ENCODE results near the gene KRT75.
"Not testable (repeated sequence)": the region's sequence is repeated elsewhere in the genome, so short reads cannot be mapped to it uniquely, and the experiment has no call there.

KRT75 gene

DNA sequence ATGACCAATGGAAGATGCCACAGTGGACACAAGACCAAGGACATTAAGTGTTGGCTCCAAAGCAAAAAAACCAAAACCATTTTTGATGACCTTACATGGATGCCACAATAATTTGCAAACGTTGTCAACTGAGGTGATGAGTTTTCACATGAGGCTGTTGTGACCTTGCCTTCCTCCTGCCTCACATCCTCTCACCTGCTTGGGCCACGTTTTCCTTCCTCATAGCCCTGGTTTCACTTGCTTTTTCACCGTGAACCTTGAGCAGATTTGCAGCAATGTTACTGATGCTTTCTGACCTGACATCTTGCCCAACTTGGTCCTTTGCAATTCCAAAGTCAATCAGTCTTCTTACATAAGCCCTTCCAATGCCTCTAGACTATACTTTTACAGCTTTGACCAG lies 14.1 kb upstream of the KRT75 start:
- DNase-seq (ENCODE audit: low read depth), result no peak
- no peak overlapping the region for H3K4me3 ChIP-seq (ENCODE audit: control insufficient read depth, low read depth, low read length)
- TF ChIP-seq, protein P1, sequence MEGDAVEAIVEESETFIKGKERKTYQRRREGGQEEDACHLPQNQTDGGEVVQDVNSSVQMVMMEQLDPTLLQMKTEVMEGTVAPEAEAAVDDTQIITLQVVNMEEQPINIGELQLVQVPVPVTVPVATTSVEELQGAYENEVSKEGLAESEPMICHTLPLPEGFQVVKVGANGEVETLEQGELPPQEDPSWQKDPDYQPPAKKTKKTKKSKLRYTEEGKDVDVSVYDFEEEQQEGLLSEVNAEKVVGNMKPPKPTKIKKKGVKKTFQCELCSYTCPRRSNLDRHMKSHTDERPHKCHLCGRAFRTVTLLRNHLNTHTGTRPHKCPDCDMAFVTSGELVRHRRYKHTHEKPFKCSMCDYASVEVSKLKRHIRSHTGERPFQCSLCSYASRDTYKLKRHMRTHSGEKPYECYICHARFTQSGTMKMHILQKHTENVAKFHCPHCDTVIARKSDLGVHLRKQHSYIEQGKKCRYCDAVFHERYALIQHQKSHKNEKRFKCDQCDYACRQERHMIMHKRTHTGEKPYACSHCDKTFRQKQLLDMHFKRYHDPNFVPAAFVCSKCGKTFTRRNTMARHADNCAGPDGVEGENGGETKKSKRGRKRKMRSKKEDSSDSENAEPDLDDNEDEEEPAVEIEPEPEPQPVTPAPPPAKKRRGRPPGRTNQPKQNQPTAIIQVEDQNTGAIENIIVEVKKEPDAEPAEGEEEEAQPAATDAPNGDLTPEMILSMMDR (IDR thresholded peaks at IDR 0.05; ENCODE audit: control insufficient read depth, insufficient read depth, low read depth, low read length, missing control alignments), result no peak

DNA sequence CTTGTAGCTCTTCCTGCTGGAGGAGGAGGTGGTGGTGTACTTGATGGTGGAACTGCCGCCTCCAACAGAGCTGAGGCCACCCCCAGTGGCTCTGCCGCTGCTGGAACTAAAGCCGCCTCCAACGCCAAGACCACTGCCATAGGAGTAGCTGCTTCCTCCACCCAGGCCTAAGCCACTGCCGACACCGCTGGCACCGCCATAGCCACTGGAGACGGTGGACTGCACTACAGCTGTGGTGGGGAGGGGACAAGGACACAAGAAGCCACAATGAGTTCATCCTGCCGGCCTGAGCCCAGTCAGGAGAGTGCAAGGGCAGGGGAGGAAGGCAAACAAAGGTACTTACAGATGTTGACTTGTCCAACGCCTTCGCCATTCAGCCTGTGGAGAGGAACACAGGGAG lies 13.0 kb upstream of the KRT75 start:
- not testable (repeated sequence) for H3K4me3 ChIP-seq (ENCODE audit: control insufficient read depth, low read depth, low read length); DNase-seq (ENCODE audit: low read depth)

DNA sequence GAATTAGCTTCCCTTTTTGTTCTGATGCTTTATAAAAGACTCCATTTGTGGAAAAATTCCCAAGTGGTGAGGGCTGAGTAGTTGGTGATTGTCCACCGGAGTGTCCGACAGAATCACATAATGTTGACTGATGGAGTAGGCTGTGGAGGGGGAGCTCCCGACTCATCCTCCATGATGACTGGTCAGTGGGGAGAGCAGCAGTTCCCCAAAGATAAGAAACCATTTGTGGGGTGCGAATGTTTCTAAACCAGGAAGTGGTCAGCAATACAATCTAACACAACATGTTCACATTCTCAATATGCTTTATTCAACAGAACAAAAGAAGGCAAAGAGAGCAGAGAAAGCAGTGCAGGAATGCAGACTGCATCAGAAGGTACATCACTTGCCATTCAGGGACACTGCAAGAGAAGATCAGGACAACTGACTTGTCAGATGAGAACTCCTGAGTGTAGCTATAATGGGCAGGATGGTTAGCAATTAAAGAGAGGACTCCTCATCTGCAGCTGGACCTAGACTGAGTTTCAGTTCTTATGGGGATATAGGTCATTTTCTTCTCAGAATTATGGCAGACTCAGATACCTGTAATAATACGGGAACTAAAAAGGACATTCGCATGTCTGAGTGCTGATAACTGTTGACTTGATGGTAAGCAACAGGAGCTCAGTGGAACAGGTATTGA lies 12.3 kb upstream of the KRT75 start:
- no peak overlapping the region for H3K4me3 ChIP-seq (ENCODE audit: control insufficient read depth, low read depth, low read length)
- no peak for DNase-seq (ENCODE audit: low read depth)
- TF ChIP-seq, protein P1 (IDR thresholded peaks at IDR 0.05; ENCODE audit: control insufficient read depth, insufficient read depth, low read depth, low read length, missing control alignments), result no peak

DNA sequence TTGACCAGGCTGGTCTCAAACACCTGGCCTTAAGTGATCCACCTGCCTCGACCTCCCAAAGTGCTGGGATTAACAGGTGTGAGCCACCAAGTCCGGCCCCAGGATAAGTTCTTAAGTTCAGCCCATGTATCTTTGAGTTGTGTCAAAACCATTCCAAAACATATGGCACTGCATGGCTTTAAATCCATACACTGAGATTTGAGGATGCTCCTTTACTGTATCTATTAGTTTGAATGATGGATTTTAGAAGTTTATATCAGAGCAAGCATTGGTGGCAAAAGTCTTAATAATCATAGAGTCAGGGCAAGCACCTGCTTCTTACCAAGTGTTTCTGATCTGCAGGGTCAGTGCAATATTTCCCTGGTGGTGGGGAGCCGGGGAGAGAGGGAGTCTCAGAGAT lies 11.7 kb upstream of the KRT75 start:
- no peak for DNase-seq (ENCODE audit: low read depth)
- no peak overlapping the region for H3K4me3 ChIP-seq (ENCODE audit: control insufficient read depth, low read depth, low read length)
- TF ChIP-seq, protein P1 (IDR thresholded peaks at IDR 0.05; ENCODE audit: control insufficient read depth, insufficient read depth, low read depth, low read length, missing control alignments), result no peak

- no peak overlapping the region for H3K4me3 ChIP-seq (ENCODE audit: control insufficient read depth, low read depth, low read length)
- TF ChIP-seq, protein P1 (IDR thresholded peaks at IDR 0.05; ENCODE audit: control insufficient read depth, insufficient read depth, low read depth, low read length, missing control alignments), result no peak
- DNase-seq (ENCODE audit: low read depth), result no peak
These were observed 10.8 kb upstream of the KRT75 start for GRCh38 chr12:52444647-52445595.

- H3K4me3 ChIP-seq (ENCODE audit: control insufficient read depth, low read depth, low read length), result no peak overlapping the region
- TF ChIP-seq, protein P1 (IDR thresholded peaks at IDR 0.05; ENCODE audit: control insufficient read depth, insufficient read depth, low read depth, low read length, missing control alignments), result no peak
- no peak for DNase-seq (ENCODE audit: low read depth)
These were observed 9.8 kb upstream of the KRT75 start for GRCh38 chr12:52443966-52444365.

GRCh38 chr12:52442600-52443061 lies 8.5 kb upstream of the KRT75 start:
- TF ChIP-seq, protein P1 (IDR thresholded peaks at IDR 0.05; ENCODE audit: control insufficient read depth, insufficient read depth, low read depth, low read length, missing control alignments), result peak; percentile 32
- H3K4me3 ChIP-seq (ENCODE audit: control insufficient read depth, low read depth, low read length), result no peak overlapping the region
- DNase-seq (ENCODE audit: low read depth), result peak; percentile 59

Data from AG09309 (cell line).